ENCODE results near the gene CCND2. TPM values are rescaled to one million over a fixed set of nuclear protein-coding genes. Genes with fewer than 3 reads are reported as not detected.
A peak's percentile ranks its signal among the peaks of the same experiment; 100 is the strongest.

Gene CCND2
- total RNA-seq, 1 donor from 2014 or later, result 607 TPM

- peak overlapping the region; percentile 97 for H3K4me3 Mint-ChIP-seq
- peaks cover 52% of the 10 kb centered on the region for H3K4me1 Mint-ChIP-seq
- DNase-seq, result no peak
- H3K27me3 Mint-ChIP-seq, result no peaks in the 10 kb centered on the region
- peaks cover 65% of the 10 kb centered on the region for H3K36me3 Mint-ChIP-seq (ENCODE audit: low read depth)
- no peaks in the 10 kb centered on the region for H3K9me3 Mint-ChIP-seq
- intact Hi-C loops (cut with micrococcal nuclease), result no loop called here
- peak overlapping the region; percentile 98 for H3K27ac Mint-ChIP-seq
These were observed 2.3 kb downstream of the CCND2 start for GRCh38 chr12:4275870-4276301.

DNA sequence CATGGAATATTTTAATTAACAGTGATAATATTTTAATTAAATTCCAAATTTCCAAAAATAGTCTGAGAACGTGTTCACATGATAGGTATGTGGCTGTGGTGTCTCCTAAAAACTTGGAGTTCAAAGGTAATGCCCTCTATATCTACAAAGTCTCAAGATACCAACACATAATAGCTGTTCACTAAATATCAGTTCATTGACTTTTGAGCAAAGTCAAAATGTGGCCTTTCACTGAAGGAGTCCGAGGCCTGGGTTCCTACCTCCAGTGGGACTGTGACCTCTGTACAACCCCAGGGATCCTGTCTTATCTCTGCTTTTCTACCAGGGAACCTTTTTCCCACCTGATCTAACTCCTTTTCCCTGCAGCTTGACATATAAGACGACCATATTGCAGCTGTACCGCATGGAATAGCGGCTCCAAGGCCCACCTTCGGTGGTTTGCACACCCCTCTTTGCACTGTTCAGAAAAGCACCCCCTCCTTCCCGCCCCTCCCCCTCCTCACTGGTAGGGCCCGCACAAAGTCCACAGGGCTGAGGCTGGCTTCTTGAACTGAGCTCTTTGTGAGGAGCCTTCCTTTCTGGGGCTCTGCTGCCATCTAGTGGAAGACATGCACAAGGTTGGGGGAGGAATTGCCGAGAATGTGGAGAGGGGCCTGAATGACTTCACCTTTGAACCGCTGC lies 3.1 kb downstream of the CCND2 start:
- Mint-ChIP-seq H3K27ac (peak overlapping the region; percentile 88), H3K27me3 (no peaks in the 10 kb centered on the region), H3K4me3 (peak overlapping the region; percentile 97), H3K9me3 (no peaks in the 10 kb centered on the region), H3K4me1 (peaks cover 56% of the 10 kb centered on the region), H3K36me3 (ENCODE audit: low read depth) (peaks cover 69% of the 10 kb centered on the region)
- DNase-seq, result peak; percentile 95
- intact Hi-C loops (cut with micrococcal nuclease), result loop anchor here (1.0 kb wide), 4 partner anchors 169 to 391 kb away; no protein-coding TSS in a partner anchor

- no peak for DNase-seq
- H3K4me1 Mint-ChIP-seq, result peaks cover 59% of the 10 kb centered on the region
- no peaks in the 10 kb centered on the region for H3K9me3 Mint-ChIP-seq
- intact Hi-C loops (cut with micrococcal nuclease), result loop anchor here (1.0 kb wide), 4 partner anchors 170 to 392 kb away; no protein-coding TSS in a partner anchor
- H3K27ac Mint-ChIP-seq, result peak overlapping the region; percentile 88
- no peaks in the 10 kb centered on the region for H3K27me3 Mint-ChIP-seq
- H3K36me3 Mint-ChIP-seq (ENCODE audit: low read depth), result peaks cover 73% of the 10 kb centered on the region
- H3K4me3 Mint-ChIP-seq, result peak overlapping the region; percentile 97
These were observed 3.6 kb downstream of the CCND2 start for GRCh38 chr12:4277205-4277543.

- no peak for DNase-seq
- H3K27ac Mint-ChIP-seq, result peak overlapping the region; percentile 69
- no peaks in the 10 kb centered on the region for H3K27me3 Mint-ChIP-seq
- H3K4me1 Mint-ChIP-seq, result peaks cover 62% of the 10 kb centered on the region
- peak overlapping the region; percentile 97 for H3K4me3 Mint-ChIP-seq
- intact Hi-C loops (cut with micrococcal nuclease), result loop anchor here (1.0 kb wide), 4 partner anchors 171 to 393 kb away; no protein-coding TSS in a partner anchor
- peaks cover 80% of the 10 kb centered on the region for H3K36me3 Mint-ChIP-seq (ENCODE audit: low read depth)
- H3K9me3 Mint-ChIP-seq, result no peaks in the 10 kb centered on the region
These were observed 4.3 kb downstream of the CCND2 start for GRCh38 chr12:4277857-4278256.

DNA sequence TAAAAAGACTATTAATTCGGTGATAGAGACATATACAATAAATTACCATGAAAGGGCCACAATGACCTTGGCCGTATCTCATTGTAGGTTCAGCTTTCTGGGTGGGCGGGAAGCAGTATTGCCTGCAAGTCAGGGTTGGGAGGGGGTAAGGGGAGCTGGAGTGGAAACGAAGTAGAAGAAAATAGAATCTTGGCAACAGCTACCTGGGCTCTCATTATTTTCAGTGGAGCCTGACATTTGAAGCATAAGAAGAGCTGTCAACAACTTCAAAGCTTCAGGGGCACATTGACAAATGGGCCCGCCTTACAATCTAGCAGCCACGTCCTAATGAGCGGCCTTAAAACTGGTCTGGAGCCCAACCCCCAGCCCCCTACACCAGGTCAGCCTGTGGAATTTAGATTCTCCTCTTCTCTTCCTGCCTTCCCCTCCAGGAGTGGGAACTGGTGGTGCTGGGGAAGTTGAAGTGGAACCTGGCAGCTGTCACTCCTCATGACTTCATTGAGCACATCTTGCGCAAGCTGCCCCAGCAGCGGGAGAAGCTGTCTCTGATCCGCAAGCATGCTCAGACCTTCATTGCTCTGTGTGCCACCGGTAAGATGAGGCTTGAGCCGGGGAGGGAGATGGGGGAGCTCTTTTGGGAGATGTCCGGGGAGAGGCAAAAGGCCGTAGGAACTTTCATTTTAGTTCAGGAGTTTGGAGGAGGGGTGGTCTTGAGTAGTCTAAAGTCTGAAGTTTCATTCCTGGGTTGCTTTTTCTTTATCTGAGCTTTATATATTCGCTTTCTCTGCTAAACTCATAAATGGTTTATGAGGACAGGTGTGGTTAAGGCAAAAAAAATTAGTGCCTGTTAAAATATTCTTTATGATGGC lies 5.0 kb downstream of the CCND2 start:
- Mint-ChIP-seq H3K9me3 (no peaks in the 10 kb centered on the region), H3K4me3 (peak overlapping the region; percentile 97), H3K36me3 (ENCODE audit: low read depth) (peaks cover 87% of the 10 kb centered on the region), H3K4me1 (peaks cover 60% of the 10 kb centered on the region), H3K27me3 (no peaks in the 10 kb centered on the region), H3K27ac (peak overlapping the region; percentile 69)
- DNase-seq, result no peak
- intact Hi-C loops (cut with micrococcal nuclease), result no loop called here

DNA sequence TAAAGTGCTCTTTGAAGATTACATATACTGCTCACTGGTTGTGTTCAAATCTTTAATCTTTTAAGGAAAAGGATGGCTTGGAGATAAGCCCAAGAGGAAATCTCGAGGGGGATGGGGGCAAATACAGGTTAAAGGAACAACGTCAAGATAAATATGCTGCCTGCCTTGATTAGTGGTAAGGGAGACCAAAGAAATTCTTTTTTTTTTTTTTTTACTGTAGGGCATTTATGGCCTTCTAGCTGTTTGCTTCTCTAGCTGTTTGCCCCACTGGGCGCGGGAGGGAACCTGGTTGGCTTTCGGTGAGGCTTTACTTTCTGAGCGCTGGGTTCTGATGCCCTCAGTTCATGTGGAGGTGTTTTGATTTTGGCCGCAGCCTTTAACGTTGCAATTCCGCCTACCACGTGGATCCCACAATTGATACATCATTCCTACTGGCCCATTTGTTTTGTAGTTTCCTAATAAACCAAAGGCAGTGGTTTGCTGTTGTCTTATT lies 5.7 kb downstream of the CCND2 start:
- Mint-ChIP-seq H3K27me3 (no peaks in the 10 kb centered on the region), H3K27ac (peak overlapping the region; percentile 62), H3K4me1 (peaks cover 65% of the 10 kb centered on the region), H3K9me3 (no peaks in the 10 kb centered on the region), H3K4me3 (peak overlapping the region; percentile 97), H3K36me3 (ENCODE audit: low read depth) (peaks cover 93% of the 10 kb centered on the region)
- intact Hi-C loops (cut with micrococcal nuclease), result no loop called here
- DNase-seq, result no peak

GRCh38 chr12:4280351-4281163 lies 7.0 kb downstream of the CCND2 start:
- Mint-ChIP-seq H3K4me1 (peaks cover 75% of the 10 kb centered on the region), H3K36me3 (ENCODE audit: low read depth) (peaks cover 92% of the 10 kb centered on the region), H3K9me3 (no peaks in the 10 kb centered on the region), H3K27ac (peak overlapping the region; percentile 76), H3K4me3 (peak overlapping the region; percentile 70), H3K27me3 (no peaks in the 10 kb centered on the region)
- DNase-seq, result no peak
- intact Hi-C loops (cut with micrococcal nuclease), result no loop called here

DNA sequence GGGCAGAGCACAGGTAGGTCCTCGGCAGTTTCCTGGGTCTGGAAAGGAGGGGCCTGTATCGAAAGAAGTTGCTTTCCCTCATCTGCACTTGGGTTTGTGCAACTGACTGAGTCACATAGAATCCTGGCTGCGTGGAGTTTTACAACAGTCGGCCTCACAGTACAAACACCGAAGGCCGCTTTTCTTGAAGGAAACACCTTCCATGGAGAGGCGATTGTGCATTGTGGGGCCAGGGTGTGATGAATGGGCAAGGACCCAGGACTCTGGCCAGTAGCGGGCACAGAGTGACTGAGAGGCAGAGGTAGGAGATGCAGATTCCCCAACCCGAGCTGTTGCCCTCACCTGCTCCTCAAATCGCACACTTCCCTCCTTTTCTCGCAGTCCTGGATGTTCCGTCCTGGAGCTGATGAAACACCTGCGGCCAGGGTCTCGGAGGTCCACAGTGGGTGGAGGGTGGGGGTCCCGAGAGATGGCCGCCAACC lies 7.7 kb downstream of the CCND2 start:
- intact Hi-C loops (cut with micrococcal nuclease), result no loop called here
- Mint-ChIP-seq H3K4me1 (peaks cover 76% of the 10 kb centered on the region), H3K9me3 (no peaks in the 10 kb centered on the region), H3K4me3 (no peak overlapping the region), H3K27ac (no peak overlapping the region), H3K27me3 (no peaks in the 10 kb centered on the region), H3K36me3 (ENCODE audit: low read depth) (peaks cover 92% of the 10 kb centered on the region)
- DNase-seq, result no peak

DNA sequence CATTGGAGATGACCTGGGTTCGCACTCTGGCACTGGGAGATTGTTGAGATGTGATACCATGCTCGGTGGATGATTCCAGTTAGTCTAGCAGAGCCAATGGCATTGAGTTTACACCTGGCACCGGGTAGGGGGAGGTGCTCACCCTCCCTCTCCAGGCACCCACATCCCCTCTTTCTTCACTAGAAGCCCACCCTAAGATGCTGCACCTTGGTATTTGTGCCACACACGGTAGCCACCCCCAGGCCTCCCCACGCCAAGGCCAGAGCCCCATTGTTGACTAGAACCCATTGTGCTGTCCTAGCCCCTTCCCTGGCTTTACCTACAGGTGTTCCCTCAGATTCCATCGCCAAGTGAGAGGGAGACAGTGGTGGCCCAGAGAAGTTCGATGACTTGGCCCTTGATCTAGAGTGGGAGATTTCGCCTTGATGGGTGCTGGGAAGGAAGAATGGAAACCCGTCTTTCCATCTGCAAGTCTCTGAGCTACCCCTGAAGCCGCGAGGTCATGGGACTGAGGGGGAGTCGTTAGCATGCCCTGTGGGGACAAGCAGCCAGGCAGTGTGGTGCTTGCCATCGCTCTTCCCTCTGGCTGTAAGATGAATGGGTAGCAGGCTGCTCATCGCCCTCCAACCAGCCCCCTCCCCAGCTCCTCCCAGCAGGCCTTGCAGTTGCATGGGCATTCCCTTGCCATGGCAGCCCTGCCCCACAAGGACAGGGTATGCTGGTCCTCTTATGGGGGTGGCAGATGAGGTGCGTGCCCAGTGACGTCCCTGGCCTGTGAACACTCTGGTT lies 8.7 kb downstream of the CCND2 start:
- Mint-ChIP-seq H3K36me3 (ENCODE audit: low read depth) (peaks cover 92% of the 10 kb centered on the region), H3K4me3 (peak overlapping the region; percentile 26)
- intact Hi-C loops (cut with micrococcal nuclease), result no loop called here

GRCh38 chr12:4282892-4283511 lies 9.4 kb downstream of the CCND2 start:
- Mint-ChIP-seq H3K9me3 (no peaks in the 10 kb centered on the region), H3K4me1 (peaks cover 80% of the 10 kb centered on the region), H3K27me3 (no peaks in the 10 kb centered on the region), H3K4me3 (no peak overlapping the region), H3K36me3 (ENCODE audit: low read depth) (peaks cover 92% of the 10 kb centered on the region), H3K27ac (peak overlapping the region; percentile 71)
- intact Hi-C loops (cut with micrococcal nuclease), result no loop called here
- no peak for DNase-seq

More for the DNA sequence above, 8.7 kb downstream of the CCND2 start:
- DNase-seq, result no peak
- H3K9me3 Mint-ChIP-seq, result no peaks in the 10 kb centered on the region
- H3K27ac Mint-ChIP-seq, result peak overlapping the region; percentile 71
- H3K27me3 Mint-ChIP-seq, result no peaks in the 10 kb centered on the region
- H3K4me1 Mint-ChIP-seq, result peaks cover 79% of the 10 kb centered on the region

- no peaks in the 10 kb centered on the region for H3K27me3 Mint-ChIP-seq
These were observed 10.1 kb downstream of the CCND2 start for GRCh38 chr12:4283512-4284255.

GRCh38 chr12:4284306-4284705 lies 10.7 kb downstream of the CCND2 start:
- peaks cover 82% of the 10 kb centered on the region for H3K4me1 Mint-ChIP-seq
- H3K27ac Mint-ChIP-seq, result no peak overlapping the region
- H3K27me3 Mint-ChIP-seq, result no peaks in the 10 kb centered on the region
- no peaks in the 10 kb centered on the region for H3K9me3 Mint-ChIP-seq
- intact Hi-C loops (cut with micrococcal nuclease), result no loop called here
- peaks cover 93% of the 10 kb centered on the region for H3K36me3 Mint-ChIP-seq (ENCODE audit: low read depth)
- DNase-seq, result no peak
- no peak overlapping the region for H3K4me3 Mint-ChIP-seq

More at GRCh38 chr12:4283512-4284255, 10.1 kb downstream of the CCND2 start:
- no peak overlapping the region for H3K4me3 Mint-ChIP-seq
- intact Hi-C loops (cut with micrococcal nuclease), result no loop called here
- H3K4me1 Mint-ChIP-seq, result peaks cover 82% of the 10 kb centered on the region
- H3K36me3 Mint-ChIP-seq (ENCODE audit: low read depth), result peaks cover 93% of the 10 kb centered on the region
- peak overlapping the region; percentile 38 for H3K27ac Mint-ChIP-seq
- DNase-seq, result no peak
- no peaks in the 10 kb centered on the region for H3K9me3 Mint-ChIP-seq

All from activated CD4-positive, alpha-beta T cell treated with anti-CD3 and anti-CD28 coated beads, Interleukin-2, amount 10 ng/mL, durations not matched to agents 24 days and 14 days (primary cell).